HL-60 (cell line): ENCODE data around the gene PIGR.

Experiments used
- DNase-seq, 2 experiments: peaks; one replicate each; pipeline ENCODE4 v3.0.0-alpha.2; 2010 to 2020; ENCODE audit warnings: low read depth in 1 of 2, low spot score in 1 of 2
- H3K27ac ChIP-seq: fragments of 250-450 bp; sonication (Bioruptor Pico); replicated peaks from 2 replicates; pipeline ENCODE4 v1.5.1; 2020; ENCODE audit warnings: mild to moderate bottlenecking, moderate library complexity
- H3K27me3 ChIP-seq: fragments of 250-450 bp; sonication (Bioruptor Pico); 2 replicates; pipeline ENCODE4 v1.5.1; 2021; ENCODE audit warnings: mild to moderate bottlenecking, moderate library complexity; ENCODE audit not compliant: insufficient read depth, poor library complexity, severe bottlenecking
- H3K4me3 ChIP-seq: replicated peaks from 2 replicates; pipeline ENCODE4 v1.5.1; 2011; ENCODE audit warnings: mild to moderate bottlenecking, control low read depth, low read length; ENCODE audit not compliant: insufficient read depth
- GABPA ChIP-seq: IDR thresholded peaks from 2 replicates; pipeline ENCODE4 v1.6.1; 2012; ENCODE audit warnings: low read depth
- POLR2AphosphoS5 ChIP-seq: IDR thresholded peaks from 2 replicates; pipeline ENCODE4 v1.6.1; 2012; ENCODE audit warnings: low read depth
- REST ChIP-seq: IDR thresholded peaks from 2 replicates; pipeline ENCODE4 v1.6.1; 2012; ENCODE audit warnings: low read depth; ENCODE audit not compliant: insufficient replicate concordance
- SPI1 ChIP-seq: IDR thresholded peaks from 2 replicates; pipeline ENCODE4 v1.6.1; 2012; ENCODE audit warnings: low read depth, mild to moderate bottlenecking, borderline replicate concordance
- TF ChIP-seq, protein P1 (sequence below): IDR thresholded peaks from one replicate; pipeline ENCODE4 v1.5.1; 2011; ENCODE audit warnings: low read length, control low read depth, inconsistent platforms; ENCODE audit not compliant: insufficient read depth

PIGR gene

DNA sequence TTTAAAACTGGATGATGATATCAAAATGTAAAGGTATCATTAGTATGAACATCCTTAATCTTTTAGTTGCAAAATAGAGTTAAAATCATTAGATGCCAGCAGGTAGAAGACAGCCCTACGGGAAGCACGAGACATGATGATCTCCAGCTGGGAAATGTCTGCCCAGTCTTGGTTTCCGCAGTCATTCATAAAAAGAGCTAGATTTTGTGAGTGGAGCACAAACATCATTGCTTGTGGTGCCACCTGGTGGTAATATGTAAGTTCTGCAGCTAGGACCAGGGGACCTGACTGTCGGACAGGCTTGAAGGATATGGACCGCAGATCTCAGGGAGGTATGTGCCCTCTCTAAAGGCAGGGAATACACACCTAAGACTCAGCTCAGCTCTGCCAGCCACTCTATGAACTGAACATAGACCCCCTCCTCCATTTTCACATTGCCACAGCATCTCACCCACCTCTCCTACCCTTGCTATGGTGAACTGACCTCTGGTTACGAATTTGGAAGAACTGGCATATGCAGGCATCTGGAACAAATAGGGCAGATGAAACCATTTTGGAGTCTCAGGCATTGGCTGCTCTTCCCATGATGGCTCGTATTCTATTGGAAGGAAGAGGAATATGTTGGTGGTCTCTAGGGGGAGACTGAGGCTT is 33.7 kb downstream of the PIGR start:
- H3K4me3 ChIP-seq: no peak overlapping the region
- no peak overlapping the region for H3K27ac ChIP-seq
- TF ChIP-seq REST: no peak
- TF ChIP-seq, protein P1, sequence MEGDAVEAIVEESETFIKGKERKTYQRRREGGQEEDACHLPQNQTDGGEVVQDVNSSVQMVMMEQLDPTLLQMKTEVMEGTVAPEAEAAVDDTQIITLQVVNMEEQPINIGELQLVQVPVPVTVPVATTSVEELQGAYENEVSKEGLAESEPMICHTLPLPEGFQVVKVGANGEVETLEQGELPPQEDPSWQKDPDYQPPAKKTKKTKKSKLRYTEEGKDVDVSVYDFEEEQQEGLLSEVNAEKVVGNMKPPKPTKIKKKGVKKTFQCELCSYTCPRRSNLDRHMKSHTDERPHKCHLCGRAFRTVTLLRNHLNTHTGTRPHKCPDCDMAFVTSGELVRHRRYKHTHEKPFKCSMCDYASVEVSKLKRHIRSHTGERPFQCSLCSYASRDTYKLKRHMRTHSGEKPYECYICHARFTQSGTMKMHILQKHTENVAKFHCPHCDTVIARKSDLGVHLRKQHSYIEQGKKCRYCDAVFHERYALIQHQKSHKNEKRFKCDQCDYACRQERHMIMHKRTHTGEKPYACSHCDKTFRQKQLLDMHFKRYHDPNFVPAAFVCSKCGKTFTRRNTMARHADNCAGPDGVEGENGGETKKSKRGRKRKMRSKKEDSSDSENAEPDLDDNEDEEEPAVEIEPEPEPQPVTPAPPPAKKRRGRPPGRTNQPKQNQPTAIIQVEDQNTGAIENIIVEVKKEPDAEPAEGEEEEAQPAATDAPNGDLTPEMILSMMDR: peak; percentile 62
- peak in 1 of 2 experiments; percentile 75 for DNase-seq
- peaks cover 23% of the 10 kb centered on the region for H3K27me3 ChIP-seq

GRCh38 chr1:206911064-206911663 is 35.1 kb downstream of the PIGR start:
- Histone ChIP-seq H3K27me3 (peaks cover 23% of the 10 kb centered on the region), H3K27ac (no peak overlapping the region), H3K4me3 (no peak overlapping the region)
- DNase-seq: peak in 1 of 2 experiments; percentile 22
- TF ChIP-seq, protein P1: peak; percentile 64
- TF ChIP-seq SPI1: no peak
- TF ChIP-seq GABPA: no peak
- TF ChIP-seq REST: peak; percentile 58
- TF ChIP-seq POLR2AphosphoS5: no peak

DNA sequence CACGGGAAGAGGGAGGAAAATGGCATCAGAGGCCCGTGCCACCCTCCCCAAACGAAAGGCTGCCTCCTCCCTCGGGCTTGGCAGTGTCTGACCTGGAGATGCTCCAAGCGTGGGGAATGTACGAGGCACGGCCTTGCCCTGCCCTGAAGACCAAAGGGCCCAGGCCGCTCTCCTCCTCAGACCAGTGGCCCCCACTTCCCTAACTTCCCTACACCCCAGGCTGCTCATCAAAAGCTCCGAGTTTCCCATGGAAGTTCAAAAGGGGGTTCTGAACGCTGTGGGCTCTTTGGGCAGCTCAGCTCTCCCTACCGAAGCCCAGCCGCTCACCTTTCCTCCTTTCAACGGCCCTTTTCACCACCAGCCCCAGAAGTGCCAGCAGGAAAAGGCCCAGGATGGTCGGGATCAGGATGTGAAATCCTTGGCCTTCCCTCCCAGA is 36.4 kb downstream of the PIGR start:
- H3K27ac ChIP-seq: no peak overlapping the region
- DNase-seq: no peak
- peak overlapping the region; percentile 53 for H3K4me3 ChIP-seq

More for the DNA sequence above, 36.4 kb downstream of the PIGR start:
- H3K27me3 ChIP-seq: peaks cover 23% of the 10 kb centered on the region
- TF ChIP-seq REST: no peak
- TF ChIP-seq, protein P1: no peak
- no peak for TF ChIP-seq GABPA
- no peak for TF ChIP-seq POLR2AphosphoS5
- no peak for TF ChIP-seq SPI1
